ENCODE measurements around the gene PLIN1.

PLIN1 gene

DNA sequence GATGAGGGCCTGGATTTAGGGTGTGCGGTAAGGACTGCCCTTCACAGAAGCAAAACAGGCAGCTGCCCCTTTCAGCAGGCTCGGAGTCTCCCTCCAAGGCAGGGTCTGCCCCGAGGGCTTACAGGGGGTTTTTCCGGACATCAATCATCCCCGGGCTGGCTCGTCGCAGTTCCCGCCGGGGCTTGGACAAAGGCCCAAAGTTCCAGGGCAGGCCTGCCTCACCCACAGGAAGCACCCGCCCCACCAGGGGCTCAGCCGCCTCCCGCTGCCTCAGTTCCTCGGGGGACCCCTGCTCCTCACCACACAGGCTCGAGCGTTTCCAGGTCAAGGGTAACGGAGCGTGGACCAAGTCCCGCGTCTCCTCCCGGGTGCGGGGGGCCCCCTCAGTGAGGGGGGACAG lies 50.9 kb downstream of the PLIN1 start:
- DNase-seq, result no peak

DNA sequence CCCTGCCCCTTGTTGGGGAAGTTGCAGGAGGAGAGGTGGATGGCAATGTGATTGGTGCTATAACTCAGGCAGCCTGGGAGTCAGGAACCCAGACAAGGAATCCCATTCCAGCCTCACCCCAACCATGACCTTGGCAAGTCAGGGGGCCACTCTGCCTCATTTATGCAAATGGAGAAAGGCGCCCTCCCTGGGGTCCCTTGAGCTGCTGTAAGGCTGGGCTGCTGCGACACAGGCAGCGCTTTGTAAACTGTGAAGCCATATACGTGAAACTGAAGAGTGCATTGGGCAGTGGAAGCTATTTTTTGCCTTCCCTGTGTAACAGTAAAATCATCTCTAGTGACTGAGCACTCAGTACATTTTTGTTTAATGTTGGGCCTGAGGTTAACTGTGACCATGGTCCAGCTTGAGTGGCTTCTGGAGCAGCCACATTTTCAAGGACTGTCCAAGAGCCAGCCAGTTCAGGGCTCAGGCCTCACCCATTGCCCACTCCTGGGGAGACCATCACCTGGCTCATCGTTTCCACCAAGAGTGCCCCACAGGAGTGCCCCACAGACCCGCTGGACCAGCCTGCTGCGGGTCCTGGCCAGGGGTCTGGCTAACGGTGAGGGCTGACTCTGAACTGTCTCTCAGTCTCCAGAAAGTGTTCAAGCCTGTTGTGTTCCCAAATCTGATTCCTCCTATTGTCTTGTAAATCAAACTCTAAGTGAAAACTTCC lies 51.8 kb downstream of the PLIN1 start:
- no peak for DNase-seq

DNA sequence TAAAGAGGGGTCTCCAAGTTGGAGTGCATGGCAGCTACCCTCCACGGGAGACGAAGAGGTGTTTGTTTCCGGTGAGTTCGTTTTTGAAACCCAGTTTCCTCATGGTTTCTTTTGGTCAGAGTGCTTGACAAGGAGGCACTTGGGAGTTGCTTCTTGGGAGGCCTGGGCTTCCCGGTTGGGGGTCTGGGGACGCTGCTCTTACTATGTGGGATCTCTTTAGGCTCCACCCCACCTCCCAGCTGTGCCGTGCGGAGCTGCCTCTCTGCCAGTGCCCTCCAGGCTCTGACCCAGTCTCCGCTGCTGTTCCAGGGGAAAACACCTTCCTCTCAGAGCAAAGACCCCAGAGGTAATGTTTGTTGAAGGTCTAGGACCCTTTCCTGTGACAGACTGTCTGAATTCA lies 53.5 kb downstream of the PLIN1 start:
- no peak for DNase-seq

DNA sequence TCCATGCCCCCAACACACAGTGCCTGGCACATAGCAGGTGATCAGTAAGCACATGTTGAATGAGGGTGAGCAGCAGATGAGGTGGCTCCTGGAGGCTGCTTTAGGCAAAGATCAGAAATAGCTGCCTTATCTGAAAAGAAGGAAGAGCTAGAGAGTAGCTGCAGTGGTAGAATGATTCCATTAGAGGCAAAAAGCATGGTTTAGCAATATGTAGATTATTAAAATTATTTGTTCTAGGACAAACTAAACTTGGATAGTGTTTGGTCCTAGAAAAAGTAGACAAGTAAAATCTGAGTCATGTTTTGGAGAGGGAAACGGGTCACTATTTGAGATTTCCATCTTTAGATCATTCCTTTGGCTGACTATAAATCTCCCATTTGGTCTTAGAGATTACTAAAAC lies 56.0 kb downstream of the PLIN1 start:
- DNase-seq, result no peak

DNA sequence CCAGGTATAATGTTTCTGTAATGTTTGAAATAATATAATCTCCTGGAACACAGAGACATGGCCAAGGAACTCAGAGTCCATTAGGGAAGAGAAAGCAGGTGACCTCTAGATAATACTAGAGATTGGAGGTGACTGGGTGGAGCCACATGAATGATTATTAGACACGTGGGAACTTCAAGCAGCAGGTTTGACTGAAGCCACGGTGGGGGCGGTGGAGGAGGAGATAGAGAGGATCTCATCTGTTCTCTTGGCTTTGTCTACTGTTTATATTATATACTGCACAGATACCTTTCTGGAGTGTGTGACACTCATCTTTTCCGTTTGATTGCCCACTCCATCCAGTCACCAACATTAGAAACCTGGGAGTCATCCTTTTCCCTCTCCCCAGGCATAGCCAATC lies 57.6 kb downstream of the PLIN1 start:
- no peak for DNase-seq

DNA sequence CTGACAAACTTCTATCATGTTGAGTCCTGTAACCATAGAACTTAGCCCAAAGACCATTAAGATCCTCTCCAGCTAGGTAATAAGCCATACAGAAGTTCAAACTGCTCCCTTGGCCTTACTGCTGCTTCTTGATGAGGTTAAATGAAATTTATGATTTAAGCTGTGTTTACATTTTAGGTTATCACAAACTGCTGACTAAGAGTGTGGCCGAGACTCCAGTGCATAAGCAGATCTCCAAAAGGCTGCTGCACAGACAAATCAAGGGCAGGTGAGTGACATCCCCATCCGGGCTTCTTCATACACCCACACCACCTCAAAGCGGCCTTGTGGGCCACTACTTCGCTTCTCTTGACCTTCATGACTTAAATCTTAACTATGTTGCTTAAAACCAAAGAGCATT lies 62.9 kb downstream of the PLIN1 start:
- DNase-seq, result no peak

DNA sequence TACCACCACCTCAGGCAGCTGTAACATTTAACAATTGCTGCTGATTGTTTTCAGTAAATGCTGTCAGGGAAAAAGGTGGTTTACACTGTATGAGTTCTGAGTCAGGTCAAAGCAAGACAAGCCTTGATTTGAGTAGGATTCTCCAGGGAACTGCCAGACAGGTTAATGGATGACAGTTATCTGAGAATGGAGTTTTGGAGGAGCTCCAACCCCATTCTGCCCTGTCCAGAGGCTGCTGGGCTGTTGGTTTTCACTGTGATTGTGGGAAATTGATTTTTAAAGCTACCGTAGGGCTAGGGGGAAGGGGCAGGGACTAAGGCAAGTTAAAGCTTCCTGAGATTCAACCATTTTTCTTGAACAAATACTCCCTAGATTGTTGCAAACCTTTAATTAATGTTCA lies 64.0 kb downstream of the PLIN1 start:
- DNase-seq, result no peak
